Fibroblast of lung (primary cell): ENCODE results near the gene ZNF436.

Source experiments
- CTCF ChIP-seq, 2 donors: IDR thresholded peaks in 1 of 2; conservative IDR thresholded peaks in 1 of 2; 1 replicate in 1 of 2; 2 replicates in 1 of 2; pipeline ENCODE4 v1.5.1; 2011 to 2012; ENCODE audit warnings: low read length in 2 of 2, control low read depth in 1 of 2, inconsistent platforms in 1 of 2, low read depth in 1 of 2, mild to moderate bottlenecking in 1 of 2
- EZH2 ChIP-seq: IDR thresholded peaks from 2 replicates; pipeline ENCODE4 v1.5.1; 2012; ENCODE audit warnings: low read length, control low read depth, mild to moderate bottlenecking; ENCODE audit errors: missing control alignments

DNA sequence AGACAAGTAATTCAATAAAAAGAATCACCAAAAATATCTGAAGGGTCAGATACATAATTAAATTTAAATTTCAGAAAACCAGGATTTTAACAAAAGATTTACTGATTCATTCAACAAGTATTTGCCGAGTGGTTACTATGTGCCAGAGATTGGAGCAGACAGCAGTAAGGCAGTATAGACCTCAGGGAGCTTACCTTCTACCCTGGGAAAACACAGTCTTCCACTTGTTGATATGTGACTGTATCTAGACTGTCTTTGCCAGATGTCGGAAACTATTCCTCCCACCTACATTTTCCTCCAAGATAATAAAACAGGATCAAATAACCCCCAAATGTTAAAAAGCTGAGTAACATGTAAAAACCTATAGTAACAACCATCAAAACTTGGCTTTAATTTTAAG is 31.8 kb downstream of the ZNF436 start:
- TF ChIP-seq CTCF (conservative IDR thresholded peaks at IDR 0.05 in 1 of 2, IDR thresholded peaks at IDR 0.05 in 1 of 2; ENCODE audit: low read depth in 1 of 2, low read length in 2 of 2) (no peak), EZH2 (no peak)
